Karpas-422 (cell line): ENCODE results near the gene OMD. TPM values are rescaled to one million over a fixed set of nuclear protein-coding genes. Genes with fewer than 3 reads are reported as not detected.

Experiments used
- DNase-seq: peaks from one replicate; pipeline ENCODE4 v3.0.0-alpha.2; 2015
- H2AFZ ChIP-seq: fragments of 200-600 bp; sonication (generic); 2 replicates; pipeline ENCODE4 v1.6.1; 2014; ENCODE audit warnings: antibody characterized with exemption, low read length, mixed read lengths
- H3K27ac ChIP-seq: fragments of 200-600 bp; sonication (generic); 2 replicates; pipeline ENCODE4 v1.5.1; 2014; ENCODE audit warnings: mild to moderate bottlenecking, low read length, moderate library complexity
- H3K27me3 ChIP-seq: fragments of 200-600 bp; sonication (generic); 2 replicates; pipeline ENCODE4 v1.6.1; 2014; ENCODE audit warnings: low read length, mixed read lengths
- H3K36me3 ChIP-seq: fragments of 200-600 bp; sonication (generic); 2 replicates; pipeline ENCODE4 v1.6.1; 2014; ENCODE audit warnings: low read length, mixed read lengths; ENCODE audit not compliant: insufficient read depth
- H3K4me1 ChIP-seq: fragments of 200-600 bp; sonication (generic); 2 replicates; pipeline ENCODE4 v1.6.1; 2014; ENCODE audit warnings: mild to moderate bottlenecking, low read length, mixed read lengths
- H3K4me2 ChIP-seq: fragments of 200-600 bp; sonication (generic); 2 replicates; pipeline ENCODE4 v1.6.1; 2014; ENCODE audit warnings: low read length, low read depth, mild to moderate bottlenecking; ENCODE audit not compliant: poor library complexity, severe bottlenecking
- H3K4me3 ChIP-seq: fragments of 200-600 bp; sonication (generic); 2 replicates; pipeline ENCODE4 v1.5.1; 2014; ENCODE audit warnings: mild to moderate bottlenecking, antibody characterized with exemption, low read length, mixed read lengths
- H3K79me2 ChIP-seq: fragments of 200-600 bp; sonication (generic); 2 replicates; pipeline ENCODE4 v1.6.1; 2014; ENCODE audit warnings: mild to moderate bottlenecking, low read length, mixed read lengths
- H3K9ac ChIP-seq: fragments of 200-600 bp; sonication (generic); 2 replicates; pipeline ENCODE4 v1.6.0; 2014; ENCODE audit warnings: low read length
- H3K9me2 ChIP-seq: fragments of 200-600 bp; sonication (generic), shearing (Covaris generic); replicated peaks from 2 replicates; pipeline ENCODE4 v1.6.0; 2014; ENCODE audit warnings: mild to moderate bottlenecking, low read length, moderate library complexity; ENCODE audit not compliant: insufficient read depth
- H3K9me3 ChIP-seq: fragments of 300-700, 200-600 bp; sonication (generic); 2 replicates; pipeline ENCODE4 v1.6.1; 2014; ENCODE audit warnings: low read length, mixed read lengths
- H4K20me1 ChIP-seq: fragments of 200-600 bp; sonication (generic); 2 replicates; pipeline ENCODE4 v1.6.1; 2014; ENCODE audit warnings: mild to moderate bottlenecking, antibody characterized with exemption, low read length, low read depth; ENCODE audit not compliant: insufficient read depth
- total RNA-seq: library from RNA; depleted of rRNA; stranded (reverse); fragments of >200 nt; shearing (Covaris generic); gene quantifications from 2 replicates; pipeline ENCODE4 v1.2.3, GENCODE V29; 2014; ENCODE audit warnings: low replicate concordance; rRNA removed

OMD gene
- total RNA-seq, 1 experiment from 2014 or later = not detected

- Histone ChIP-seq H3K4me2 (no peak overlapping the region), H3K27me3 (no peaks in the 10 kb centered on the region), H3K27ac (no peak overlapping the region), H2AFZ (no peak overlapping the region), H3K9ac (no peak overlapping the region), H3K4me3 (no peak overlapping the region), H3K36me3 (peaks cover 18% of the 10 kb centered on the region), H3K9me3 (peaks cover 18% of the 10 kb centered on the region), H3K9me2 (no peaks in the 10 kb centered on the region), H4K20me1 (no peaks in the 10 kb centered on the region), H3K4me1 (peaks cover 3% of the 10 kb centered on the region), H3K79me2 (peaks cover 54% of the 10 kb centered on the region)
- no peak for DNase-seq
Observed at GRCh38 chr9:92378865-92379560, 45.3 kb downstream of the OMD start.

- no peaks in the 10 kb centered on the region for H3K27me3 ChIP-seq
- no peak overlapping the region for H3K4me3 ChIP-seq
- 0 out of 2 replicates have a peak overlapping the region, but pooled peaks have one; percentile 15 for H3K27ac ChIP-seq
- H3K9me3 ChIP-seq = peaks cover 21% of the 10 kb centered on the region
- peaks cover 23% of the 10 kb centered on the region for H3K36me3 ChIP-seq
- no peak overlapping the region for H2AFZ ChIP-seq
- no peak overlapping the region for H3K9ac ChIP-seq
- no peaks in the 10 kb centered on the region for H4K20me1 ChIP-seq
- H3K4me2 ChIP-seq = no peak overlapping the region
- peaks cover 3% of the 10 kb centered on the region for H3K4me1 ChIP-seq
- no peak for DNase-seq
- H3K9me2 ChIP-seq = no peaks in the 10 kb centered on the region
- peaks cover 55% of the 10 kb centered on the region for H3K79me2 ChIP-seq
Observed at GRCh38 chr9:92377876-92378275, 46.4 kb downstream of the OMD start.

GRCh38 chr9:92373167-92373566 is 51.1 kb downstream of the OMD start:
- peaks cover 78% of the 10 kb centered on the region for H3K79me2 ChIP-seq
- H3K9me3 ChIP-seq = peaks cover 33% of the 10 kb centered on the region
- no peaks in the 10 kb centered on the region for H3K27me3 ChIP-seq
- H3K4me1 ChIP-seq = no peaks in the 10 kb centered on the region
- no peak overlapping the region for H3K4me2 ChIP-seq
- H3K9me2 ChIP-seq = no peaks in the 10 kb centered on the region
- H2AFZ ChIP-seq = no peak overlapping the region
- H4K20me1 ChIP-seq = no peaks in the 10 kb centered on the region
- H3K36me3 ChIP-seq = peaks cover 30% of the 10 kb centered on the region
- H3K27ac ChIP-seq = no peak overlapping the region
- H3K9ac ChIP-seq = no peak overlapping the region
- H3K4me3 ChIP-seq = no peak overlapping the region
- no peak for DNase-seq

GRCh38 chr9:92369075-92369474 is 55.2 kb downstream of the OMD start:
- Histone ChIP-seq H3K9ac (no peak overlapping the region), H3K9me2 (no peaks in the 10 kb centered on the region), H4K20me1 (no peaks in the 10 kb centered on the region), H3K79me2 (peaks cover 55% of the 10 kb centered on the region), H3K27ac (no peak overlapping the region), H3K4me3 (no peak overlapping the region), H3K9me3 (peaks cover 16% of the 10 kb centered on the region), H3K4me1 (no peaks in the 10 kb centered on the region), H3K27me3 (no peaks in the 10 kb centered on the region), H3K36me3 (peaks cover 28% of the 10 kb centered on the region), H3K4me2 (no peak overlapping the region), H2AFZ (no peak overlapping the region)
- DNase-seq = no peak

Other genes with a start within 250 kb of the OMD start
- 247 and 401 TPM in 2 replicates for gene IARS1, start 130.8 kb downstream of the OMD start, total RNA-seq
- 47.2 and 53.4 TPM in 2 replicates for gene NOL8, start 99.1 kb downstream of the OMD start, total RNA-seq
- gene CENPP, start 98.5 kb downstream of the OMD start, total RNA-seq = 11.0 and 12.6 TPM in 2 replicates
- 3.3 and 16.4 TPM in 2 replicates for gene OGN, start 19.9 kb downstream of the OMD start, total RNA-seq
- not detected in 2 replicates for gene ASPN, start 58.0 kb upstream of the OMD start, total RNA-seq
- gene ECM2, start 111.5 kb upstream of the OMD start, total RNA-seq = 0.11 TPM in 1 of 2 replicates, not detected in the other
- gene IPPK, start 245.7 kb upstream of the OMD start, total RNA-seq = 10.5 and 18.3 TPM in 2 replicates